Osteoblast (primary cell): ENCODE results near the gene POLR2H. TPM values are rescaled to one million over a fixed set of nuclear protein-coding genes. Genes with fewer than 3 reads are reported as not detected.

ENCODE experiments used
- DNase-seq: peaks from one replicate; pipeline ENCODE4 v3.0.0; 2011; ENCODE audit warnings: low spot score, mixed read lengths; ENCODE audit not compliant: insufficient read length; ENCODE audit errors: missing footprints
- H2AFZ ChIP-seq: 2 replicates; pipeline ENCODE4 v1.6.0; 2011; ENCODE audit warnings: mild to moderate bottlenecking, low read length
- H3K27ac ChIP-seq: 2 replicates; pipeline ENCODE4 v1.5.1; 2011; ENCODE audit warnings: mild to moderate bottlenecking, low read depth, low read length, moderate library complexity
- H3K27me3 ChIP-seq: 2 replicates; pipeline ENCODE4 v1.6.0; 2012; ENCODE audit warnings: mild to moderate bottlenecking, control low read depth, inconsistent platforms, low read length, moderate library complexity; ENCODE audit not compliant: insufficient read depth
- H3K36me3 ChIP-seq: 2 replicates; pipeline ENCODE4 v1.5.1; 2011; ENCODE audit warnings: mild to moderate bottlenecking, low read length, control low read depth, moderate library complexity; ENCODE audit not compliant: insufficient read depth
- H3K4me1 ChIP-seq: 2 replicates; pipeline ENCODE4 v1.5.1; 2011; ENCODE audit warnings: mild to moderate bottlenecking, low read length, control low read depth, moderate library complexity; ENCODE audit not compliant: insufficient read depth
- H3K4me2 ChIP-seq: 2 replicates; pipeline ENCODE4 v1.6.0; 2011; ENCODE audit warnings: mild to moderate bottlenecking, low read length; ENCODE audit not compliant: insufficient read depth
- H3K4me3 ChIP-seq: fragments of 200-600 bp; sonication (generic); 3 replicates; pipeline ENCODE4 v1.5.1; 2012; ENCODE audit warnings: mild to moderate bottlenecking, low read length, inconsistent platforms; ENCODE audit not compliant: insufficient read depth
- H3K79me2 ChIP-seq: 2 replicates; pipeline ENCODE4 v1.6.0; 2012; ENCODE audit warnings: mild to moderate bottlenecking, low read length, control low read depth, inconsistent platforms; ENCODE audit not compliant: insufficient read depth
- H3K9me3 ChIP-seq: 2 replicates; pipeline ENCODE4 v1.5.1; 2011; ENCODE audit warnings: low read depth, low read length, control low read depth
- H4K20me1 ChIP-seq: 2 replicates; pipeline ENCODE4 v1.6.0; 2012; ENCODE audit warnings: mild to moderate bottlenecking, low read length, control low read depth; ENCODE audit not compliant: insufficient read depth
- CTCF ChIP-seq: IDR thresholded peaks from 2 replicates; pipeline ENCODE4 v1.5.1; 2011; ENCODE audit warnings: mild to moderate bottlenecking, low read depth, low read length, moderate library complexity; ENCODE audit errors: extremely low read depth
- total RNA-seq: library from RNA; depleted of rRNA; stranded (reverse); fragments of >200 nt; gene quantifications from 2 replicates; pipeline ENCODE4 v1.2.3, GENCODE V29; 2012

Gene POLR2H
- total RNA-seq, 1 donor = 61.2 TPM

GRCh38 chr3:184321666-184322065, 39.8 kb upstream of the POLR2H start:
- Histone ChIP-seq H4K20me1 (peaks cover 85% of the 10 kb centered on the region), H3K27ac (peak overlapping the region; percentile 31)

GRCh38 chr3:184322731-184323487, 38.6 kb upstream of the POLR2H start:
- peaks cover 92% of the 10 kb centered on the region for H3K79me2 ChIP-seq
- H3K9me3 ChIP-seq = no peaks in the 10 kb centered on the region

More at GRCh38 chr3:184321666-184322065, 39.8 kb upstream of the POLR2H start:
- no peak for DNase-seq
- Histone ChIP-seq H3K36me3 (peaks cover 89% of the 10 kb centered on the region), H3K4me2 (no peak overlapping the region), H2AFZ (no peak overlapping the region), H3K79me2 (peaks cover 92% of the 10 kb centered on the region), H3K4me3 (no peak overlapping the region), H3K4me1 (peaks cover 38% of the 10 kb centered on the region), H3K27me3 (no peaks in the 10 kb centered on the region), H3K9me3 (no peaks in the 10 kb centered on the region)
- no peak for TF ChIP-seq CTCF

GRCh38 chr3:184323696-184324095, 37.8 kb upstream of the POLR2H start:
- H3K36me3 ChIP-seq = peaks cover 89% of the 10 kb centered on the region
- peaks cover 91% of the 10 kb centered on the region for H3K79me2 ChIP-seq
- DNase-seq = no peak
- no peak overlapping the region for H3K4me3 ChIP-seq
- H3K27ac ChIP-seq = no peak overlapping the region
- H3K27me3 ChIP-seq = no peaks in the 10 kb centered on the region
- H3K4me2 ChIP-seq = no peak overlapping the region
- H3K4me1 ChIP-seq = peaks cover 24% of the 10 kb centered on the region
- peaks cover 82% of the 10 kb centered on the region for H4K20me1 ChIP-seq
- H3K9me3 ChIP-seq = no peaks in the 10 kb centered on the region
- no peak overlapping the region for H2AFZ ChIP-seq
- no peak for TF ChIP-seq CTCF

More at GRCh38 chr3:184322731-184323487, 38.6 kb upstream of the POLR2H start:
- peak; percentile 59 for DNase-seq
- no peak for TF ChIP-seq CTCF
- Histone ChIP-seq H3K27ac (peak overlapping the region; percentile 31), H3K27me3 (no peaks in the 10 kb centered on the region), H3K36me3 (peaks cover 89% of the 10 kb centered on the region), H4K20me1 (peaks cover 84% of the 10 kb centered on the region), H3K4me1 (peaks cover 26% of the 10 kb centered on the region), H3K4me3 (no peak overlapping the region), H2AFZ (no peak overlapping the region), H3K4me2 (no peak overlapping the region)

GRCh38 chr3:184325269-184325668, 36.2 kb upstream of the POLR2H start:
- Histone ChIP-seq H3K27me3 (no peaks in the 10 kb centered on the region), H3K36me3 (peaks cover 100% of the 10 kb centered on the region), H4K20me1 (peaks cover 75% of the 10 kb centered on the region), H3K9me3 (no peaks in the 10 kb centered on the region), H3K27ac (no peak overlapping the region), H2AFZ (no peak overlapping the region), H3K4me2 (no peak overlapping the region), H3K4me1 (peaks cover 10% of the 10 kb centered on the region), H3K79me2 (peaks cover 93% of the 10 kb centered on the region), H3K4me3 (no peak overlapping the region)
- peak; percentile 61 for DNase-seq
- no peak for TF ChIP-seq CTCF
